Right ventricle myocardium superior (tissue), 1 donor: Measurements from ENCODE around the gene AIPL1. TPM values are rescaled to one million over a fixed set of nuclear protein-coding genes. Genes with fewer than 3 reads are reported as not detected.
A peak's percentile ranks its signal among the peaks of the same experiment; 100 is the strongest.

ENCODE experiments used
- ATAC-seq: fragments of 200-7000 bp; cut with Tn5 transposase; one replicate; pipeline ENCODE4 v1.9.1; 2020; ENCODE audit warnings: mild to moderate bottlenecking; ENCODE audit not compliant: poor library complexity
- DNase-seq: peaks from one replicate; pipeline ENCODE4 v3.0.0-alpha.2; 2020
- intact Hi-C: fragments of 100-400 bp; cut with DNase I; formaldehyde crosslinking; loops from one replicate; pipeline ENCODE4 v1.11.2; 2022
- total RNA-seq: library from RNA; stranded (reverse); fragmentation: NEBNext Ultra II Directional; extraction: Animal tissue kit (Norgen Biotek cat#: 25700); gene quantifications from one replicate; pipeline ENCODE4 v1.2.1, GENCODE V29; 2021
- donor health status: DM: no; HTN: yes; CAD: no; lungs with severe emphysema.

The AIPL1 gene
- total RNA-seq, 1 donor from 2014 or later, result not detected

GRCh38 chr17:6470751-6471521 lies 36.0 kb upstream of the AIPL1 start:
- DNase-seq, result no peak
- intact Hi-C loops, result loop anchor here (10.0 kb wide), 1 partner anchor 84 kb away; the partner anchor contains the start of gene PITPNM3
- no peak for ATAC-seq

GRCh38 chr17:6470146-6470718 lies 35.3 kb upstream of the AIPL1 start:
- no peak for ATAC-seq
- no peak for DNase-seq

GRCh38 chr17:6468051-6468790 lies 33.3 kb upstream of the AIPL1 start:
- no peak for ATAC-seq
- intact Hi-C loops, result no loop called here
- no peak for DNase-seq

More at GRCh38 chr17:6470146-6470718, 35.3 kb upstream of the AIPL1 start:
- intact Hi-C loops, result loop anchor here (10.0 kb wide), 1 partner anchor 85 kb away; the partner anchor contains the start of gene PITPNM3

- DNase-seq, result no peak
- ATAC-seq, result no peak
- intact Hi-C loops, result no loop called here
Measured at GRCh38 chr17:6467567-6467966, 32.6 kb upstream of the AIPL1 start.

- no peak for DNase-seq
- intact Hi-C loops, result no loop called here
- no peak for ATAC-seq
Measured at GRCh38 chr17:6465206-6466003, 30.5 kb upstream of the AIPL1 start.

GRCh38 chr17:6464446-6465041 lies 29.6 kb upstream of the AIPL1 start:
- DNase-seq (peak; percentile 37), ATAC-seq (no peak)
- intact Hi-C loops, result no loop called here

- no peak for DNase-seq
- intact Hi-C loops, result no loop called here
- no peak for ATAC-seq
Measured at GRCh38 chr17:6463616-6464445, 28.9 kb upstream of the AIPL1 start.

- intact Hi-C loops, result no loop called here
- ATAC-seq (no peak), DNase-seq (no peak)
Measured at GRCh38 chr17:6462692-6463091, 27.8 kb upstream of the AIPL1 start.

GRCh38 chr17:6461792-6462524 lies 27.0 kb upstream of the AIPL1 start:
- ATAC-seq, result no peak
- no peak for DNase-seq
- intact Hi-C loops, result no loop called here

GRCh38 chr17:6461246-6461645 lies 26.3 kb upstream of the AIPL1 start:
- intact Hi-C loops, result no loop called here
- peak; percentile 26 for DNase-seq
- no peak for ATAC-seq

- intact Hi-C loops, result no loop called here
- peak; percentile 8 for DNase-seq
- no peak for ATAC-seq
Measured at GRCh38 chr17:6460531-6461161, 25.7 kb upstream of the AIPL1 start.

- intact Hi-C loops, result no loop called here
- DNase-seq, result peak; percentile 24
Measured at GRCh38 chr17:6458460-6458950, 23.6 kb upstream of the AIPL1 start.

GRCh38 chr17:6457688-6458459 lies 23.0 kb upstream of the AIPL1 start:
- ATAC-seq, result no peak
- peak; percentile 16 for DNase-seq
- intact Hi-C loops, result no loop called here

More at GRCh38 chr17:6458460-6458950, 23.6 kb upstream of the AIPL1 start:
- ATAC-seq, result no peak

GRCh38 chr17:6456914-6457687 lies 22.2 kb upstream of the AIPL1 start:
- intact Hi-C loops, result no loop called here
- peak; percentile 43 for DNase-seq
- peak; percentile 80 for ATAC-seq

GRCh38 chr17:6456321-6456720 lies 21.4 kb upstream of the AIPL1 start:
- ATAC-seq (no peak), DNase-seq (peak; percentile 25)
- intact Hi-C loops, result no loop called here
